Measurements from ENCODE around the gene ZP4. TPM values are rescaled to one million over a fixed set of nuclear protein-coding genes. Genes with fewer than 3 reads are reported as not detected.

The ZP4 gene
- total RNA-seq, 1 donor from 2014 or later: not detected

- DNase-seq (ENCODE audit: low spot score in 2 of 2, unreplicated experiment in 2 of 2): no peak
- no peak for TF ChIP-seq CTCF (IDR thresholded peaks at IDR 0.05; ENCODE audit: unreplicated experiment)
Observed at GRCh38 chr1:237927198-237927597, 36.5 kb upstream of the ZP4 start.

DNA sequence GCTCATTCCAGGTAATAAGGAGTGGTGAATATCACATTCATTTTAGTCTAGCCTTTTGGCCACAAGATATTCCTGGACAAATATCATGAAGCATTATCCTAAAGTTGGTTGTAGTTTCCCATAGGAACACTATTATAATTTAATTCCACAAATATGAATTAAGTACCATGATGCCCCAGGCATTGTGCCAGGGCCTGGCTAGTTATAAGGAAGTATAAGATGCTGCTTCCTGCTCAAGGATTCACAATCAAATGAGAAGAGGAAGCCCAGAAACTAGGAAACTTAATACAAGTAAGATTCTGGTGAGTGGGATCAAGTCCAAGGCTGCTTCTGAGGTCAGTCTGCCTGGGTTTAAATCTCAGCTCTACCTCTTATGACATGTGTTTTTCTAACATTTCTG is 30.6 kb upstream of the ZP4 start:
- peaks cover 5% of the 10 kb centered on the region for H3K27me3 Mint-ChIP-seq (ENCODE audit: low read depth)
- no peaks in the 10 kb centered on the region for H3K36me3 Mint-ChIP-seq
- H3K9me3 Mint-ChIP-seq: peaks cover 4% of the 10 kb centered on the region
- H3K4me1 Mint-ChIP-seq: no peaks in the 10 kb centered on the region
- H3K4me3 Mint-ChIP-seq: no peak overlapping the region
- no peak for DNase-seq (ENCODE audit: low spot score in 2 of 2, unreplicated experiment in 2 of 2)
- TF ChIP-seq CTCF (IDR thresholded peaks at IDR 0.05; ENCODE audit: unreplicated experiment): no peak
- no peak overlapping the region for H3K27ac Mint-ChIP-seq

More at GRCh38 chr1:237927198-237927597, 36.5 kb upstream of the ZP4 start:
- no peaks in the 10 kb centered on the region for H3K36me3 Mint-ChIP-seq
- no peak overlapping the region for H3K27ac Mint-ChIP-seq
- no peaks in the 10 kb centered on the region for H3K4me1 Mint-ChIP-seq
- no peaks in the 10 kb centered on the region for H3K9me3 Mint-ChIP-seq
- H3K4me3 Mint-ChIP-seq: no peak overlapping the region
- H3K27me3 Mint-ChIP-seq (ENCODE audit: low read depth): peaks cover 5% of the 10 kb centered on the region

- H3K4me1 Mint-ChIP-seq: no peaks in the 10 kb centered on the region
- no peak overlapping the region for H3K4me3 Mint-ChIP-seq
- H3K27ac Mint-ChIP-seq: no peak overlapping the region
- DNase-seq (ENCODE audit: low spot score in 2 of 2, unreplicated experiment in 2 of 2): no peak
- H3K9me3 Mint-ChIP-seq: peaks cover 28% of the 10 kb centered on the region
- H3K36me3 Mint-ChIP-seq: peaks cover 2% of the 10 kb centered on the region
- no peak for TF ChIP-seq CTCF (IDR thresholded peaks at IDR 0.05; ENCODE audit: unreplicated experiment)
- no peaks in the 10 kb centered on the region for H3K27me3 Mint-ChIP-seq (ENCODE audit: low read depth)
Observed at GRCh38 chr1:237913345-237913744, 22.6 kb upstream of the ZP4 start.

GRCh38 chr1:237911911-237912310 is 21.2 kb upstream of the ZP4 start:
- no peak overlapping the region for H3K27ac Mint-ChIP-seq
- peaks cover 2% of the 10 kb centered on the region for H3K36me3 Mint-ChIP-seq
- H3K4me1 Mint-ChIP-seq: no peaks in the 10 kb centered on the region
- no peak overlapping the region for H3K4me3 Mint-ChIP-seq
- peaks cover 24% of the 10 kb centered on the region for H3K9me3 Mint-ChIP-seq
- no peak for DNase-seq (ENCODE audit: low spot score in 2 of 2, unreplicated experiment in 2 of 2)
- no peak for TF ChIP-seq CTCF (IDR thresholded peaks at IDR 0.05; ENCODE audit: unreplicated experiment)
- H3K27me3 Mint-ChIP-seq (ENCODE audit: low read depth): no peaks in the 10 kb centered on the region

DNA sequence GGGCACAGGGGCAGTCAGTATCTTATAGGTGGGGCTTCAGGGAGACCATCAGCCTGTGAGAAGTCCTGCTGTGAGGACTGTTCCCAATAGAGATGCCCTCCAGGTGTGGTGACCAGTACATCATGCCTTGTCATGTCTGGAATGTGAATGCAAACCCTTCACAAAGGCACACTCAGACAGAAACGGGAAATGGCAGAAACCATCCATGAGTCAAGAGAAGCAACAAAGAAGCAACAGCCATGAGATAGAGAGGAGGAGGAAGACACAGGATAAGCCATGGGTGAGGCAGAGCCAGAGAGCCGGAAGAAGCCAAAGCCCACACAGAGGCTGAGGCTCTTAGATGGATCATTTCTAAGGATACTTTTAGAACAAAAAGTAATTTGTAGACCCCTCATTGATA is 20.1 kb upstream of the ZP4 start:
- Mint-ChIP-seq H3K4me3 (no peak overlapping the region), H3K9me3 (peaks cover 20% of the 10 kb centered on the region), H3K36me3 (peaks cover 2% of the 10 kb centered on the region), H3K4me1 (peaks cover 2% of the 10 kb centered on the region), H3K27ac (no peak overlapping the region), H3K27me3 (ENCODE audit: low read depth) (no peaks in the 10 kb centered on the region)
- no peak for DNase-seq (ENCODE audit: low spot score in 2 of 2, unreplicated experiment in 2 of 2)
- TF ChIP-seq CTCF (IDR thresholded peaks at IDR 0.05; ENCODE audit: unreplicated experiment): no peak

- Mint-ChIP-seq H3K9me3 (no peaks in the 10 kb centered on the region), H3K36me3 (no peaks in the 10 kb centered on the region), H3K4me1 (peaks cover 2% of the 10 kb centered on the region), H3K4me3 (no peak overlapping the region), H3K27ac (no peak overlapping the region), H3K27me3 (ENCODE audit: low read depth) (no peaks in the 10 kb centered on the region)
- no peak for DNase-seq (ENCODE audit: low spot score in 2 of 2, unreplicated experiment in 2 of 2)
- TF ChIP-seq CTCF (IDR thresholded peaks at IDR 0.05; ENCODE audit: unreplicated experiment): no peak
Observed at GRCh38 chr1:237903961-237904360, 13.2 kb upstream of the ZP4 start.

Measured in mesothelial cell of epicardium (in vitro differentiated cells).